NCI-H82 treated with DMSO at 0.1 percent for 48 hours (cell line): ENCODE results near the gene ENOX1.

ENCODE experiments used
- DNase-seq: peaks from one replicate; lab custom pipeline; 2025; ENCODE audit not compliant: unreplicated experiment; lab: John Stamatoyannopoulos, UW

ENOX1 gene

DNA sequence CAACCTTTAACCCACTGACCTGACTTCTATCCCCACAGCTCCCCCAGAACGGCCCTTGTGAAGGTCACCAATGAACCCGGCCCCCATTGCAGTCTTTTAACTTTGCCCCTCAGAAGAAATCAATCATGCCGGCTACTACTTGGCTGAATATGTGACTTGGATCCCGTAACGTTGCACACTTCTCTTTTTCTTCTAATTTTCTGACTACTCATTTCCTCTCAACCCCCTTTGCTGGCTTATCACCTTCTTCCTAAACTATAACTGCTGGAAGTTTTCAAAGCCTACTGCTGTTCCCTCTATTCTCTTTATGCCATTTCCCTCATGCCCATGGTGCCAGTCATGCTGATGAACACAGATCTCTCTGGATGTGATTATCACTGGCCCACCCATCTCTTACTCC, 395.7 kb downstream of the ENOX1 start:
- no peak for DNase-seq

GRCh38 chr13:43390619-43391018, 396.2 kb downstream of the ENOX1 start:
- no peak for DNase-seq

- no peak for DNase-seq
Measured at GRCh38 chr13:43389983-43390382, 396.8 kb downstream of the ENOX1 start.

DNA sequence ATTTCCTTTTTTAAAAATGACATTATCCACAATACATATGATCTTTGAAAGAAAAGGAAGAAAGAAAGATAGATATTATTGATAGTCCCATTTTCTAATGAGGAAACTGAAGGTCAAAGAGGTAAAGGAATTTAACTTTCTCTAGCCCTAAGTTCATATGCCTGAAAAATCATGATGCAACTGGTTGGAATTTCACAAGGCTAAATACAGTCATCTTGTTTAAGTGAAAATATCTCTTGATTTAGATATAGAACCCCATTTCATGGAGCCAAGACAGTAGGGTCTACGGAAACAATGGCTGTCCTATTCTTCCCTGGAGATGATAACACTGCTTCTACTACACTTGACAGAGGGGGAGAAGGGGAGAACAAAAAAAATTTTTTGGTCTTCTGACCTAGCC, 397.2 kb downstream of the ENOX1 start:
- no peak for DNase-seq

GRCh38 chr13:43388282-43389034, 398.3 kb downstream of the ENOX1 start:
- DNase-seq: no peak

GRCh38 chr13:43387880-43388279, 398.9 kb downstream of the ENOX1 start:
- no peak for DNase-seq

DNA sequence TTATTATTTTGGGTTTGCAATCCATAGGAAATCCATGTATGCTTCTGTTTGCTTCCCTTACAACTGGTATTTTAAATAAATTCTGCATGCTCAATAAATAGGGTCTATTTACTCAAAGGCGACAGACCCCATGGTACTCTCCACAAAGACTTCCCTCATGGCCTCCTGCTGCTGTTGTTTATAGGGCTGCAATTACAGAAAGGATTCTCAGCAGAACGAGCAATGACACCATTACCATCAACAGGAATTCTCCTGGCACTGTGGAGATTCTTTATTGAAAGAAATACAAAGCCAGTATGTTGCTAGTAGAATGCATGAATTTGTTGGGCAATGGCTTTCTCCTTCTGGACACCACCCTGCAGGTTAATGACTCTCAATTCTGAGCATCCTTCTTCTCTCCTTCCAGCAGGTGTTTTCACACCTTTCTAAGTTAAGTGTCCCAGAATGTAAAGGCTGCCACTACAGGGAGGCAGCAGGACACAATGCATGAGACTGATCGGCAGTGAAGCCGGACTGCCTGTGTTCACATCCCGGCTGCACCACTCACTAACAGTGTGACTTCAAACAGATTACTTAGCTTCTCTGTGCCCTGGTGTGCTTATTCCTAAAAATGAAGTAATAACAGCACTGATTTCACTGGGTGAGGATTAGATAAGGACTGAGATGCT, 403.1 kb downstream of the ENOX1 start:
- no peak for DNase-seq

GRCh38 chr13:43379738-43380137, 407.0 kb downstream of the ENOX1 start:
- DNase-seq: no peak

DNA sequence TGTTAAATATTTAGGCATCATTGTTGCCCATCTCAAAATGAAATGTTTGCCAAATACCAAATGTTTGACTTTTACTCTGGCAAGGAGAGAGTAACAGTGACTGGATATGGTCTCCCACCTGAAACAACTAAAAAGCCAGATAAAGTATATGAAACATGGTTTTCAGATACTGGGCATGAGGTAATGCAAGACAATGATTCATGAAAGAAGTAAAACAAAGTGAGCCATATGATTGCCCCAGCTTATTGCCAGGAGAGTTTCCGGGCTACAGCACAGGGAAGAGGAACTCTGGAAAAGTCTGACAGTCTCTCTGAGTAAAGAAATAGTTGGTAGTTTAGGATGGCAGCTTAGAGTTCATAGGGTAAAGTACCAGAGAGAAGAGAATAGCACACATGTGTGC, 408.8 kb downstream of the ENOX1 start:
- DNase-seq: no peak

GRCh38 chr13:43377149-43377548, 409.6 kb downstream of the ENOX1 start:
- no peak for DNase-seq

GRCh38 chr13:43376596-43376995, 410.2 kb downstream of the ENOX1 start:
- DNase-seq: no peak

DNA sequence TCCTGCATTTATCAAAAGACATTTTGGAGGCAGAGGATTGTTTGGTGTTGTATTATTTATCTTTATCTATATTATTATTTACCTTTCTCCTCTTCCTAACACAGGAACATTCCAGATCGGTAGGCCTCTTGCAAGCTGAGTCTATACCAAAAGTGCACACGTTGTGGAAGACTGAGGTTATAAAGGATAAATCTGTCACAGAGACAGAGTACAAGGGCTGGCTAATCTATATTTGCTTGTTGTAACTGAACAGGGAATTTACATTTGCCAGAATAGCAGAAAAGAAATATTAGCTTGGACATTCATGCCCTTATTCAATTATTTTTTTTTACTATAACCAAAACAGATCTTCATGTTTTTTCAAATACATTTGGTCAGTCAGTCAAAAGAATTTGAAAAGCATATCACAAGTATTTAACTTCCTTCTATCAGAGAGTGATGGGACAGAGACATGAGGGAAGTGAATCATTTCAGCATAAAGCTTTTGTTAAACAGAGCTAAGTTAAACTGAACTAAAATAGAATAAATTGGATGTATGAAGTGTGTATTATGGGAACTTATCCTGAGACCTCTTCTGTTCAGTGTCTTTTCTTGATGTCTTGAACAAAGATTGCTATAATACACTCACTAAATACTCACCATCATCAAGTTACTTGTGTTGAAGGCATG, 410.8 kb downstream of the ENOX1 start:
- DNase-seq: no peak

GRCh38 chr13:43374621-43375020, 412.2 kb downstream of the ENOX1 start:
- DNase-seq: no peak

DNA sequence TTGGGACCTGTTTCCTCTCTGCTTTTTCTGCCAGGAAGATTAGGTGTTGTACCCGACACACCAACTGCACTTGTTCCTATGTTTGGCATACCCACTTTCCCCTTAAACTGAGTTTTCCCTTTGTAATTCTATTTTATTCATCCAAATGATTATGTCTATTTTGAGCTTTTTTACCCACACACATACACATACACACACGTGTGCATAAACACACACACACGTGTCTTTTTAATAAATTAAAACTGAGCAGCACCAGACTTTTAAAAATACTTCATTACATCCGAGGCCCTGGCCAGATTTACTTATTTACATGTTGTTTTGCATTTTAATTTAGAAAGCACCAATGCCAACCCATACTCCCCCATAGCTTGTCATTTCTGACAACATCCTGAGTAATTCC, 413.4 kb downstream of the ENOX1 start:
- DNase-seq: no peak

GRCh38 chr13:43370842-43371241, 415.9 kb downstream of the ENOX1 start:
- no peak for DNase-seq

DNA sequence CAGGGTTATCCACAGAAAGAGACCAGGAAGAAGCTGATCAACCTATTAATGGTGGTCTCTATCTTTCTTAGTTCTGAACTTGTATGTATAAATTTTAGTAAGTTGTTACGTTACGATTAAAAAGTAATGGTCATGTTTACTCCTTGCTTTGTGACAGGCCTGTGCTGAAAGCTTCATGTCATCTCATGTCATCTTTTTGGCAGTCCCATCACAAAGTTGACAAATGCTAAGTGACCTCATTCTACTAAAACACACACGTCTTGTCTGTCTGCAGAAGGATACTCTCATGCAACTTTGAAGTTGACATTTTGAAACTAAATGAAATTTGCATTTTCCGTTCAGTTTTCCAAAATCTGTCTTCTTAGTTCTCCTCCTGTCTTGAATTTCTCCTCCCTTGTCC, 417.5 kb downstream of the ENOX1 start:
- no peak for DNase-seq

GRCh38 chr13:43368003-43368402, 418.8 kb downstream of the ENOX1 start:
- no peak for DNase-seq

DNA sequence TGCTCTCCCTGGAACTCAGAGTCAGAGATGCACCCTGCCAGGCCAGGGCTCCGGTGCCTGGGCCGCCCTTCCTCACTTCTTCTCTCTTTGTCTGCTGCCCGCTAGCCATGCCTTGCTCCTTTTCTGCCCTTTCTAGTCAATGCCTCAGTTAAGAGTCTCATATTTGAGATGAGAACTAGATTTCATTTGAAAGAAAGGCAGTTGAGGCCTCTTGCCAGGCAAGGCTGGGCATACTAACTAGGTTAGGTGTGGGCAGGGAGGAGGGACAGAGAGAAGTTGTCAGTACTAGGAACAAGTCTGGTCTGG, 421.8 kb downstream of the ENOX1 start:
- DNase-seq: no peak

DNA sequence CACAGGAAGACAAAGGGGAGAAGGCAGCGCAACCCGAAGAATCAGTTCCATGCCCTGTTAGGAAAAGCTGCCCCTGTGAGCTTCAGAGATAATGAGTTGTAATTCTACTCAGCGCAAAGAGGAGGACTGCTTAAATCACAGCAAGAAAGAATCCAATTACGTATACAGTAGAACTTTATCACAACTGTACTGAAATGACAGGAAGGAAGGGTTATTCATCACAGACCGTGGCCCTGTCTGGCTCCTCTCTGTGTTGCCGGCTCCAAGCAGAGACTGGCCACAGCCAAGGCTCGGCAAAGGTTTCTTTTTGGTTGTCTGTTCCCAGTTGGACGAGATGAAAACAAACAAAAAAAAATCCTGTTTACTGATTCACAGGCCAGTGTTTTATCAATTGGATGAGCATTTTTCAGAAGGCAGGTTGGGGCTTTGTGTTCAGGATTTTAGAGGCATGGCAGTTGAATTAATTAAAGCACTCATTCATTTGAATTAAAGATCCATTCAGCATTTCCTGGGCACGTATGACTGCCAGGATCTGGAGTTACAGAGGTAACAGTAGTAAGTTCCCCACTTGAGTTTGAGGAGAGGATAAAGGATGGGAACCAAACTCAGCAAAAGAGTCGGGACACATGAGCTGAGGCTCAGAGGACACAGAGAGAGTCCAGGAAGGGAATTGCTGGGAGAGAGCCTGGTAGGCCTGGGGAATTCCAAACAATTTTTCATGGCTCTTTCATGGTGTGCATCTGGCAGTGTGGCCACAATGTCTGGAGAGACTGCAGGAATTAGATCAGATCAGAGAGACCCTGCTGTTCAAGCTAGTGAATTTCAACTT, 422.3 kb downstream of the ENOX1 start:
- DNase-seq: peak; percentile 91

- no peak for DNase-seq
Measured at GRCh38 chr13:43363156-43363953, 423.4 kb downstream of the ENOX1 start.

DNA sequence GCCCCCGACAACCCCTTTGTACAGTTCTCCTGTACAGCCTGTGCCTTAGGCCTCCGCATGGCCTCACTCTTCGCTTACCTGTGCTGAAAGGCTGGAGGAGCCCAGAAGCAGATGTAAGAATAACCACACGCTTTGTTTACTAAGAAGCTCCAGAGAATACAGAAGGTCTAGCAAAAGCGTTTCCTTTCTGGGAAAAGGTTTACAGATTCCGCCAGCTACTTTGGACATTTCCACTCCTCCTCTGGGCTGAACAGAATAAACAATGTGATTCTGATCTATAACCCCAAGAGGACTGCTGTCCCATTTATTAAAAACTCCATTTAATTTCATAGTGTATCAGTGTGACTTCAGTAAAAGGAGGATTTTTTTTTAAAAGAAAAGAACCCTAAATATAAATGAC, 424.2 kb downstream of the ENOX1 start:
- DNase-seq: no peak
